ENCODE results near the gene EID2. TPM values are rescaled to one million over a fixed set of nuclear protein-coding genes. Genes with fewer than 3 reads are reported as not detected.
A peak's percentile ranks its signal among the peaks of the same experiment; 100 is the strongest.

The EID2 gene, protein sequence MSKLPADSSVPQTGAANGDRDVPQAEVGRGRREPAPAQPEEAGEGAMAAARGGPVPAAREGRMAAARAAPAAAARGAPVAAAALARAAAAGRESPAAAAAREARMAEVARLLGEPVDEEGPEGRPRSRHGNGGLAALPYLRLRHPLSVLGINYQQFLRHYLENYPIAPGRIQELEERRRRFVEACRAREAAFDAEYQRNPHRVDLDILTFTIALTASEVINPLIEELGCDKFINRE
- polyA plus RNA-seq (2013, experiment 1 of 4): 31.5 TPM
- 27.8 TPM for polyA plus RNA-seq (2013, experiment 2 of 4)
- 26.9 TPM for polyA plus RNA-seq (2013, experiment 3 of 4)
- polyA plus RNA-seq (2013, experiment 4 of 4): 33.6 TPM

DNA sequence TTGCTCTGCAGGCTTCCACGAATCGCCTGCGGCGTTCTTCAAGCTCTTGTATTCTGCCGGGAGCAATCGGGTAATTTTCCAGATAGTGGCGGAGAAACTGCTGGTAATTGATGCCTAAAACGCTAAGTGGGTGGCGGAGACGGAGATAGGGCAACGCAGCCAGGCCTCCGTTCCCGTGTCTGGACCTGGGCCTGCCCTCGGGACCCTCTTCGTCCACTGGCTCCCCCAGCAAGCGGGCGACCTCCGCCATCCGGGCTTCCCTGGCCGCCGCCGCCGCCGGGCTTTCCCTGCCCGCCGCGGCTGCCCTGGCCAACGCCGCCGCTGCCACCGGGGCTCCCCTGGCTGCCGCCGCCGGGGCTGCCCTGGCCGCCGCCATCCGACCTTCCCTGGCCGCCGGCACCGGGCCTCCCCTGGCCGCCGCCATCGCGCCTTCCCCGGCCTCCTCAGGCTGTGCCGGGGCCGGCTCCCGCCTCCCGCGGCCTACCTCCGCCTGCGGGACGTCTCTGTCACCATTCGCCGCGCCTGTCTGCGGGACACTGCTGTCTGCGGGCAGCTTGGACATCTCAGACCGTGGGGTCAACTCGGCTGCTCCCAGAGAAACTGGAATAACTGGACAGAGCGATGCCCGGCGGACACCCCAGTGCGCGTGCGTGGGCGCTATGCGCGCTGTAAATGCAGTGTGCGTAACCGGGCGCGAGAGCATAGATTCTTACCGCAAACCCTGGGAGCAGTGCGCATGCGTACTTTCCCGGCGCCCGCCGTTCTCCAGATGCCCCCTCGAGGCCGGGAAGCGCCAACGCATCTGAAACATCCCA is at the start of gene EID2:
Gene EID2 (minus strand): TSS at position 644 of the 815 bp plus-strand sequence. CDS start 82 bp downstream, at position 562.
- peaks cover 3% of the 10 kb centered on the region for H3K4me1 ChIP-seq (ENCODE audit: control insufficient read depth, insufficient read depth, low read length)
- WGBS, 2 experiments: 0% methylated on average over 84 of the region's 84 CpGs
- H3K36me3 ChIP-seq (ENCODE audit: control insufficient read depth, insufficient read depth, low read length): no peaks in the 10 kb centered on the region
- H3K9me3 ChIP-seq (ENCODE audit: control insufficient read depth, low read length): no peaks in the 10 kb centered on the region
- peak within 1 kb of the TSS; percentile 88 for H3K4me3 ChIP-seq (ENCODE audit: insufficient read depth, low read depth, low read length)
- peak within 1 kb of the TSS; percentile 86 for H3K27ac ChIP-seq (ENCODE audit: insufficient read depth, low read depth, low read length, poor library complexity, severe bottlenecking)
- no peaks in the 10 kb centered on the region for H3K27me3 ChIP-seq (ENCODE audit: control insufficient read depth, insufficient read depth, low read length, poor library complexity, severe bottlenecking)

DNA sequence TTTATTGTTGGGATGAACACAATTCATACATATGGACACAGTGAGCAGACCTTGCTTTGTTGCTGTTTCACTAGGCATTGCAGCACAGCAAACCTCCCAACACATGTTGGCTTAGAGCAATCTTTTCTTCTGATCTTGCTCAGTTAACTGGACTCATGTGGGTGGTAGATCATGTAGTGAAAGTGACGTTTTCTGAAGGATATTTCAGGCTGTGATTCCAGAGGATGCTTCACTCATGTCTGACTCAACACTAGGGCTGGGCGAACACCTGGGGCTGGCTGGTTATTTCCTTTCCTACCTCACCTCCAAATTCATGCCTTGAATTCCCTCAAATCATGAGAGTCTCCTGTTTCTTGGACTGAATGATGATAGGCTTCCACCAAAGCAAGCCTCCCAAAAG is 48.1 kb upstream of the EID2 start:
- H3K27me3 ChIP-seq (ENCODE audit: control insufficient read depth, insufficient read depth, low read length, poor library complexity, severe bottlenecking): peaks cover 8% of the 10 kb centered on the region
- no peaks in the 10 kb centered on the region for H3K36me3 ChIP-seq (ENCODE audit: control insufficient read depth, insufficient read depth, low read length)
- H3K4me1 ChIP-seq (ENCODE audit: control insufficient read depth, insufficient read depth, low read length): no peaks in the 10 kb centered on the region
- H3K4me3 ChIP-seq (ENCODE audit: insufficient read depth, low read depth, low read length): no peak overlapping the region
- H3K27ac ChIP-seq (ENCODE audit: insufficient read depth, low read depth, low read length, poor library complexity, severe bottlenecking): no peak overlapping the region
- WGBS, 2 experiments: 40 to 46% methylated on average over 2 of the region's 2 CpGs
- H3K9me3 ChIP-seq (ENCODE audit: control insufficient read depth, low read length): no peaks in the 10 kb centered on the region

DNA sequence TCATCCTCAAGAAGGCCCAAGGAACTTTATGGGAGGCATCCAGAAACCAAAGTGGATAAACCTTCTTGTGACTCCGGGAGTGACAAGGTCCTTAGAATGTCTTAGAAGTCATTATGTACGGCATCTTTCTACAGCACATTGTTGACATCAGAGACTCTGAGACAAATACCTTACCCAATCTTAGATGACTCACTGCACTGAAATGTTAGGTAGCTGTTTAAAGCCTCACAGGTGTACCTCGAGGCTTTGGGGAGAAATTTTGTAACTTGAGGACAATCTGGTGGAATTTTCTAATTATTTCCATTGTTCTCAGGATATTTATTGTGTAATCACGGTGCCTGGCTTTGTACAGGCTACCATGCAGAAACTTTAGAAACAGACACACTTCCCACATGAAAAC is 47.5 kb upstream of the EID2 start:
- H3K27me3 ChIP-seq (ENCODE audit: control insufficient read depth, insufficient read depth, low read length, poor library complexity, severe bottlenecking): peaks cover 8% of the 10 kb centered on the region
- no peak overlapping the region for H3K4me3 ChIP-seq (ENCODE audit: insufficient read depth, low read depth, low read length)
- no peaks in the 10 kb centered on the region for H3K9me3 ChIP-seq (ENCODE audit: control insufficient read depth, low read length)
- H3K4me1 ChIP-seq (ENCODE audit: control insufficient read depth, insufficient read depth, low read length): no peaks in the 10 kb centered on the region
- H3K27ac ChIP-seq (ENCODE audit: insufficient read depth, low read depth, low read length, poor library complexity, severe bottlenecking): no peak overlapping the region
- 66 to 71% methylated on average over 4 of the region's 4 CpGs for WGBS, 2 experiments
- no peaks in the 10 kb centered on the region for H3K36me3 ChIP-seq (ENCODE audit: control insufficient read depth, insufficient read depth, low read length)

DNA sequence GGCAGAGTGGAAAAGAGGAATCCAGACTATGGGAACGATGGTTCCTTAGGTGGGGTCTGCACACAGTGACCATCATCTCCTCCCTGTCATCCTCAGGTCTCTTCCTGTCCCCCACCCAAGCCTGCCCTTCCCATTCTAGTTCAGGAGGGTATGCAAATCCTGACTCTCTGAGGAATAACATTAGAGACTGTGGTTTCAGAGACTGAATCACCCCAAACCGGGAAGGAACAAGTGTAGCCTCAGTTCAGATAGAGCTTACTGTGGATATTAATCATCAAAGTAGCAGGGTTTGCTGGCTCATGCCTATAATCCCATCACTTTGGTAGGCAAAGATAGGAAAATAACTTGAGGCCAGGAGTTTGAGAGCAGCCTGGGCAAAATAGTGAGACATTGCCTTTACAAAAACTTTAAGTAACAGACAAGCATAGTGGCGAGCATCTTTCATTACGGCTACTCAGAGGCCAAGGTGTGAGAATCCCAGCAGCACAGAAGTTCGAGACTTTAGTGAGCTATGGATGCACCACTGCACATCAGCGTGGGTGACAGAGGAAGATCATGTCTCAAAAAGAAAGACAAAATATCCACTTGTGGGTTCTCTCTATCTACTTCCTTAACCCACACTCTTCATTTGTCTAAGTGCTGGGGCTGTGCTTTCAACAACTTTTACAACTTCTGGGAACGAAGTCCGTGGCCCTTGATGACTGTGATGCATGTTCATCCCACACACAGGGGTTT is 43.1 kb upstream of the EID2 start:
- no peaks in the 10 kb centered on the region for H3K36me3 ChIP-seq (ENCODE audit: control insufficient read depth, insufficient read depth, low read length)
- no peaks in the 10 kb centered on the region for H3K4me1 ChIP-seq (ENCODE audit: control insufficient read depth, insufficient read depth, low read length)
- no peaks in the 10 kb centered on the region for H3K9me3 ChIP-seq (ENCODE audit: control insufficient read depth, low read length)
- no peak overlapping the region for H3K4me3 ChIP-seq (ENCODE audit: insufficient read depth, low read depth, low read length)
- WGBS, 2 experiments: 71 to 73% methylated on average over 8 of the region's 8 CpGs
- peaks cover 4% of the 10 kb centered on the region for H3K27me3 ChIP-seq (ENCODE audit: control insufficient read depth, insufficient read depth, low read length, poor library complexity, severe bottlenecking)
- H3K27ac ChIP-seq (ENCODE audit: insufficient read depth, low read depth, low read length, poor library complexity, severe bottlenecking): no peak overlapping the region

DNA sequence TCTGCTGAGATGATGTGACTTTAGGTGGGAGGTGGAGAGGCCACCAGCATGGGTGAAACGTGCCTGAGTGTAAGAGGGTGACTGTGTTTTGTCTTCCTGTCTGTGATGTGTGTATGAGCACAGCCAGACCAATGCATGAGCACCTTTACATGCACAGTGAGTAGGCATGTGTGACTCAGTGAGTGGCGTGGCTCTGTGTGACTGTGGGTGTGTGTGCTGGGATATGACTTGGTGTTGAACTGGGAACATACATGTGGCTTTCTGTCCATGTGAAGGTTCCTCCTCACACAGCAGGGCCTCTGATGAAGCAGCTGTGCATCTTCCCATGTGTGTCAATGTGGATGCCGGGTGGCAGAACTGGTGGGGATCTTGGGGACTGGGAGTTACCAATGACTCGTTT is 42.5 kb upstream of the EID2 start:
- 53 to 54% methylated on average over 4 of the region's 4 CpGs for WGBS, 2 experiments
- no peak overlapping the region for H3K4me3 ChIP-seq (ENCODE audit: insufficient read depth, low read depth, low read length)

DNA sequence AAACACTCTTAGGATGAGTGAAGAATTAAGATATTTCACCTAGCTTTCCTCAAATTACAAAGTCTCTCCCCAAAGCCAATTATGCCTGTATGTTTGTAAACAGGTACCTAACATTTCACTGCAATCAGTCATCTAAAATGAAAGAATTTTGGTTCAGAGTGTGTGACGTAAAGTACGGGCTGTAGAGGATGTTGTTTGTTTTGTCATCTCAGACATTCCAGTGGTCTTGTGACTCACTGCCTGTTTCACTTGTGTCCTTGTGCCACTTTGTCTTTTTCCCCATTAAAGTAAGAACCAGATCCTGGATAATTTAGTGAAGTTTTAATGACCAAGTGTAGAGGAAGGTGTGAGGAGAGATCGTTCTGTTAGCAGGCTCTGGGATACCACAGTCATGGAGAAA is 28.6 kb upstream of the EID2 start:
- WGBS, 2 experiments: 67 to 78% methylated on average over 3 of the region's 3 CpGs

More for the DNA sequence above, 42.5 kb upstream of the EID2 start:
- H3K27ac ChIP-seq (ENCODE audit: insufficient read depth, low read depth, low read length, poor library complexity, severe bottlenecking): no peak overlapping the region
- H3K36me3 ChIP-seq (ENCODE audit: control insufficient read depth, insufficient read depth, low read length): no peaks in the 10 kb centered on the region
- no peaks in the 10 kb centered on the region for H3K9me3 ChIP-seq (ENCODE audit: control insufficient read depth, low read length)
- H3K27me3 ChIP-seq (ENCODE audit: control insufficient read depth, insufficient read depth, low read length, poor library complexity, severe bottlenecking): peaks cover 4% of the 10 kb centered on the region
- H3K4me1 ChIP-seq (ENCODE audit: control insufficient read depth, insufficient read depth, low read length): no peaks in the 10 kb centered on the region

DNA sequence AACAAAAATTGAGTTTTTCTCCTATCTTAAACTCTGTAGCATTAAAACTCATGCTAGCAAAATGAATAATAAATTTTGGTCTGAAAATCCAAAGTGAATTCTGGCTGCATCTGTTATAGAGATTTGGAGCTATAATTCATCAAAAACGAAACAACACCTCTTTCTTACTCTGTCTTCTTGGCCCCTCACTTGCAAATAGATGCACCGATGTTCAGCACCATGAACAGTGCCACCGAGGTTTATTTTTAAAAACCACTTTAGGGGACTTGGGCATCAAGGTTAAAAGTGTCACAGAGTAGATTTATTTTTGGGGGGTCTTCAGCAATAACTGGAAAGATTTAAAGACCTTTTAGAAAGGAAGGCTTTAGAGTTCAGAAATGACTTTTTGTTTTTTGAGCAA is 26.1 kb upstream of the EID2 start:
- Histone ChIP-seq H3K27me3 (ENCODE audit: control insufficient read depth, insufficient read depth, low read length, poor library complexity, severe bottlenecking) (peaks cover 6% of the 10 kb centered on the region), H3K4me1 (ENCODE audit: control insufficient read depth, insufficient read depth, low read length) (no peaks in the 10 kb centered on the region), H3K27ac (ENCODE audit: insufficient read depth, low read depth, low read length, poor library complexity, severe bottlenecking) (no peak overlapping the region), H3K36me3 (ENCODE audit: control insufficient read depth, insufficient read depth, low read length) (no peaks in the 10 kb centered on the region), H3K9me3 (ENCODE audit: control insufficient read depth, low read length) (no peaks in the 10 kb centered on the region), H3K4me3 (ENCODE audit: insufficient read depth, low read depth, low read length) (no peak overlapping the region)
- 69 to 71% methylated on average over 3 of the region's 3 CpGs for WGBS, 2 experiments

More for the DNA sequence above, 28.6 kb upstream of the EID2 start:
- peaks cover 6% of the 10 kb centered on the region for H3K27me3 ChIP-seq (ENCODE audit: control insufficient read depth, insufficient read depth, low read length, poor library complexity, severe bottlenecking)
- H3K9me3 ChIP-seq (ENCODE audit: control insufficient read depth, low read length): no peaks in the 10 kb centered on the region
- no peak overlapping the region for H3K27ac ChIP-seq (ENCODE audit: insufficient read depth, low read depth, low read length, poor library complexity, severe bottlenecking)
- H3K4me1 ChIP-seq (ENCODE audit: control insufficient read depth, insufficient read depth, low read length): no peaks in the 10 kb centered on the region
- H3K36me3 ChIP-seq (ENCODE audit: control insufficient read depth, insufficient read depth, low read length): no peaks in the 10 kb centered on the region
- no peak overlapping the region for H3K4me3 ChIP-seq (ENCODE audit: insufficient read depth, low read depth, low read length)

DNA sequence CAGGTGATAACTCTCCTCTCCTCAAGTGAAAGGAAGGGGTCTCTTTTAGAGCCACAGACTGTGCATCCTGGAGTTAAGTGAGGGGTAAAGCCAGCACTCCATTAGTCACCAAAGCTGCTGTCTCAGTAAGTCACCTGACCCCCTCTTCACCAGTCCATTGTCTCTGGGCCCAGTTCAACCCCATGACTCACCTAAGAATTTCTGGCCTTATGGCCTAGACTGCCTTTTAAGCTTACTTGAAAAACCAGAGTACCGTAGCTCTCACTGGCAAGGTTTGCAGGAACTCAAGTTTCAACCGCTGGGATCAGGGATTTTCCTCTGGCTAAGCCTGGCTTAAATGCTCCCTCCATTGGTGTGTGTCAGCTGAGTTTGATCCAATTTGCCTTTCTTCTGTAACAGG is 23.4 kb upstream of the EID2 start:
- 67 to 72% methylated on average over 2 of the region's 2 CpGs for WGBS, 2 experiments
- H3K4me3 ChIP-seq (ENCODE audit: insufficient read depth, low read depth, low read length): no peak overlapping the region
- peaks cover 6% of the 10 kb centered on the region for H3K27me3 ChIP-seq (ENCODE audit: control insufficient read depth, insufficient read depth, low read length, poor library complexity, severe bottlenecking)
- H3K9me3 ChIP-seq (ENCODE audit: control insufficient read depth, low read length): no peaks in the 10 kb centered on the region
- no peaks in the 10 kb centered on the region for H3K36me3 ChIP-seq (ENCODE audit: control insufficient read depth, insufficient read depth, low read length)
- H3K4me1 ChIP-seq (ENCODE audit: control insufficient read depth, insufficient read depth, low read length): no peaks in the 10 kb centered on the region
- H3K27ac ChIP-seq (ENCODE audit: insufficient read depth, low read depth, low read length, poor library complexity, severe bottlenecking): no peak overlapping the region

DNA sequence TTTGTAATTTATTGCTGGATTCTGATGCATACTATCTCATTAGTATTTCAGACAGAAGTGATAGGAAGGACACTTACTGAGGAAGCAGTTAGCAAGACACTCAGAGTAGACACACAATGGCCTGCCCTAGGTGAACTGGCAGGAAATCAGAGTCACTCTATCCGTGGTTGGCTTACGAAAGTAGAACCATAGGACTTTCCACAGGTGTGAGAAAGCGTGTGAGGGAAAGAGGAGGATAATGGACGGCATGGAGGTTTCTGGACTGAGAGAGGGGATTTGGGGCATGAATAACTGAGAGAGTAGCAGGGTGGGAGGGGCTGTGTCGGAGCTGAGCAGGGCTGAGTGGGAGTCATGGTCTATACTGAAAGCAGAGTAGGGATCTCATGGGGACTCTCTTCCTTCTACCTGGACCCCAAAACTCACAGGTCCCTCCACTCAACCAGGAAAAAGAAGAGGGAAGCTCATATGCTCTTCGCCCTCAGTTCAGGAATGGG is 18.7 kb upstream of the EID2 start:
- no peaks in the 10 kb centered on the region for H3K27me3 ChIP-seq (ENCODE audit: control insufficient read depth, insufficient read depth, low read length, poor library complexity, severe bottlenecking)
- no peaks in the 10 kb centered on the region for H3K9me3 ChIP-seq (ENCODE audit: control insufficient read depth, low read length)
- H3K4me3 ChIP-seq (ENCODE audit: insufficient read depth, low read depth, low read length): no peak overlapping the region
- no peaks in the 10 kb centered on the region for H3K4me1 ChIP-seq (ENCODE audit: control insufficient read depth, insufficient read depth, low read length)
- no peaks in the 10 kb centered on the region for H3K36me3 ChIP-seq (ENCODE audit: control insufficient read depth, insufficient read depth, low read length)
- no peak overlapping the region for H3K27ac ChIP-seq (ENCODE audit: insufficient read depth, low read depth, low read length, poor library complexity, severe bottlenecking)
- WGBS, 2 experiments: 84 to 85% methylated on average over 6 of the region's 6 CpGs

Measured in ectodermal cell (in vitro differentiated cells).